Measurements from ENCODE around the gene GNAI3.

GRCh38 chr1:109589679-109590078 is 41.3 kb downstream of the GNAI3 start:
- TF ChIP-seq CTCF (optimal IDR thresholded peaks at IDR 0.05 in 1 of 3, IDR thresholded peaks at IDR 0.05 in 1 of 3, conservative IDR thresholded peaks at IDR 0.05 in 1 of 3; ENCODE audit: extremely low read depth in 1 of 3, insufficient read depth in 2 of 3, low read length in 3 of 3) (no peak), EZH2 (IDR thresholded peaks at IDR 0.05; ENCODE audit: low read length) (no peak)
